Rectal smooth muscle tissue (tissue), 1 donor: Measurements from ENCODE around the gene ID3.

ENCODE experiments used
- H3K27ac ChIP-seq: one replicate; pipeline ENCODE4 v1.7.0; 2013; ENCODE audit warnings: low read depth, low read length, inconsistent platforms
- H3K27me3 ChIP-seq: one replicate; pipeline ENCODE4 v1.7.0; 2013; ENCODE audit warnings: low read length; ENCODE audit not compliant: control insufficient read depth, insufficient read depth
- H3K36me3 ChIP-seq: one replicate; pipeline ENCODE4 v1.7.0; 2013; ENCODE audit warnings: low read length; ENCODE audit not compliant: control insufficient read depth, insufficient read depth
- H3K4me1 ChIP-seq: one replicate; pipeline ENCODE4 v1.7.0; 2013; ENCODE audit warnings: low read length; ENCODE audit not compliant: control insufficient read depth, insufficient read depth
- H3K4me3 ChIP-seq: one replicate; pipeline ENCODE4 v1.7.0; 2013; ENCODE audit warnings: low read length
- H3K9ac ChIP-seq: one replicate; pipeline ENCODE4 v1.7.0; 2013; ENCODE audit warnings: low read length

ID3 gene

GRCh38 chr1:23558140-23558871 lies 995 bp downstream of the ID3 start:
- peak overlapping the region; percentile 41 for H3K9ac ChIP-seq
- H3K4me3 ChIP-seq, result peak overlapping the region; percentile 94
- H3K4me1 ChIP-seq, result peaks cover 32% of the 10 kb centered on the region
- H3K27me3 ChIP-seq, result no peaks in the 10 kb centered on the region
- H3K36me3 ChIP-seq, result no peaks in the 10 kb centered on the region
- peak overlapping the region; percentile 90 for H3K27ac ChIP-seq

GRCh38 chr1:23557471-23558124 lies 1.7 kb downstream of the ID3 start:
- Histone ChIP-seq H3K27me3 (no peaks in the 10 kb centered on the region), H3K9ac (peak overlapping the region; percentile 52), H3K4me1 (peaks cover 28% of the 10 kb centered on the region), H3K4me3 (peak overlapping the region; percentile 94), H3K36me3 (no peaks in the 10 kb centered on the region), H3K27ac (peak overlapping the region; percentile 90)

DNA sequence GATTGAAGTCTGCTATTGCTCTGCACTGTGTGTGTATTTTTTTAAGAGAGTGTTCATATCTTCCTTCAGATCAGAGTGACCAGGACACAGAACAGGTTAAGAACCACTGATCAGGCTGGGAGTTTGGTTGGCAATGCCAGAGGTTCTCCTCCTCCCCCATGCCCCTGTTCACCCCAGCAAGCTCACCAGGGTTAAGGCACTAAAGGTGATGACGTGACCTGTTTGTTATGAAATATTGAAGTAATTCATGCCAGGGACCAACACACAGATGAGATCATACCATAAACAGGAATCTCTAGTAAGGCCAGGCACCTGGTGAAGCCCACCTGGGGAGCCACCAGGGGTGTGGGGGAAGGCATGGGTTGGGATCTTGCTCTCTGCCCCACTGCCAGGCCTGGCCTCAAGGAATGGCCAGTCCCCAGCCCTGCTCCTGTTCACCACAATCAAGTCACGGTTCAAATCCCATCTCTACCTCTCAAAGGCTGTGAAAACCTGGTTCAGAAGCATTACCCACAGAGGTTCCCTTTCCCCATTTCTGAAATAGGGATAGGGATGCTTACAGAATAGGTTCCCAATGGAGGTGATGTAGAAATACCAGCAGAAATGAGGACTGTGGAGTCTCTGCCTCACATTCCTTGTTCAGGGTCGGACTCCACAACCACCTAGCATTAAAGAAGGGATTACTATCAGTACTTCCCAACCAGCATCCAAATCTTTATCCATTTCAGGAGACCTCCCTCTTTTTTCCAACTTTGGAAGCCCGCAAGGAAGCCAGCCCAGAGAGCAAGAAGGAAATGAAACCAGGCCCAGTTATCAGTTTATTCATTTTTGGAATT lies 2.4 kb downstream of the ID3 start:
- peak overlapping the region; percentile 94 for H3K4me3 ChIP-seq
- peak overlapping the region; percentile 52 for H3K9ac ChIP-seq
- no peaks in the 10 kb centered on the region for H3K27me3 ChIP-seq
- no peaks in the 10 kb centered on the region for H3K36me3 ChIP-seq
- H3K4me1 ChIP-seq, result peaks cover 26% of the 10 kb centered on the region
- H3K27ac ChIP-seq, result peak overlapping the region; percentile 24

DNA sequence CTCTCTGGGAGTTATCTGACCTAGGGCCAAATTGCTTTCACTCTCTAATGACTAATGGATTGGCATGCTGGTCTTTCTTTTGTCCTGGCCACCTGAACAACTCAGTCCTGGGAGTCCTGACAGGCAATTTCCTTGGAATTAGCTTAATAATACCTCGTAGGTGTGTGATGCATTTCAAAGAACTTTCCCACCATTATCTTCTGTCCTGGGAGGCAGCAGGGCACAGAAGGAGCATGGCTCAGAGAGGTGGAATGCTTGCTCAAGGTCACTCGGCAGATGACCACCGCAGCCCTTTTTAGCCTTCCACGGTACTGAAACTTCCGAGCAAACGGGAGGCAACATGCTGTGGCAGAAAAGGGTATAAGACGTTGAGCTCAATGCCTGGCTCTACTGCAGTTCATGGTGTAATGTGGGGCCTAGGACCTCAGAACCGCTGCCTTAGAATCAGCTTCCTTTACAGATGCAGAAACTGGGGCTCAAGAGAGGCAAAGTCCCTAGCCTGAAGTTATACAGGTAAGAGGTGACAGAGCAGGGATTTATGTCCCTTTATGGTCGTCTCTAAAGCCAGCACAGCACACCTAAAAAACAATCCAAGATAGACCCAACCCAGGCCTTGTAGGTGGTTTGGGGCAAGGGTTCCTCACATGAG lies 3.2 kb downstream of the ID3 start:
- no peaks in the 10 kb centered on the region for H3K36me3 ChIP-seq
- H3K4me3 ChIP-seq, result peak overlapping the region; percentile 94
- peaks cover 18% of the 10 kb centered on the region for H3K4me1 ChIP-seq
- peak overlapping the region; percentile 73 for H3K27ac ChIP-seq
- H3K9ac ChIP-seq, result no peak overlapping the region
- H3K27me3 ChIP-seq, result no peaks in the 10 kb centered on the region

DNA sequence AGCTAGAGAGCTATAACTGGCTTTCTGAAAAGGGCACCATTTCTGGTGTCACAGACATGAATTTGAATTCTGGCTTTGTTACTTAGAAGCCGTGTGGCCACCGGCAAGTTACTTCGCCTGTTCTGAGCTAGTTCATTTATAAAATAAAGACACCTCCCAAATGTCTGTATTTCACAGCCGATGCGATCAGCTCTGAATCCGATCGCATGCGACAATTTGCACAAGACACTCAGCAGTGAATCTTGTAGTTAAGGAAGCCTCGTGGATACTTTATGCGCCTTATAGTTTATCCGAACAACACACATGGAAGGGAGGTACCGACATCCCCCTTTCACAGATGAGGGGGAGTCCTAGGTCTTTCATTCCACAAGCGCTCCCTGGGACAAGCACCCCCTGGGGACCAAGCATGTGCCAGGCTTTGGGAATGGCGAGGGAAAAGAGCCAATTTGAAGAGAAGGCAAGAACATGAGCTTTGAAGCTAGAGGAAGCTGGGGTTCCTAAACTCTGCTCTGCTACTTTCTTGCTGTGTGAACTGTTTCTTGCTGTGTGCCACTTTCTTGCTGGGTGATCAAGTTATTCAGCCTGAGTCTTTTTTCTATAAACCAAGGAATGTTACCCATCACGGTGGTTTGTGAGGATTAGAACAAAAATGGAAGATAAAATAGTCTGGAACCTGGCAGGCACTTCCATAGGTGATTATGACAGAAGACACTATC lies 3.9 kb downstream of the ID3 start:
- peaks cover 12% of the 10 kb centered on the region for H3K4me1 ChIP-seq
- H3K4me3 ChIP-seq, result peak overlapping the region; percentile 94
- peak overlapping the region; percentile 59 for H3K9ac ChIP-seq
- H3K27ac ChIP-seq, result peak overlapping the region; percentile 73
- no peaks in the 10 kb centered on the region for H3K27me3 ChIP-seq
- H3K36me3 ChIP-seq, result no peaks in the 10 kb centered on the region

GRCh38 chr1:23554481-23555269 lies 4.6 kb downstream of the ID3 start:
- Histone ChIP-seq H3K4me3 (peak overlapping the region; percentile 80), H3K4me1 (peaks cover 4% of the 10 kb centered on the region), H3K27ac (peak overlapping the region; percentile 81), H3K36me3 (no peaks in the 10 kb centered on the region), H3K27me3 (no peaks in the 10 kb centered on the region), H3K9ac (peak overlapping the region; percentile 78)

- Histone ChIP-seq H3K9ac (peak overlapping the region; percentile 78), H3K4me3 (peak overlapping the region; percentile 62), H3K27ac (peak overlapping the region; percentile 81), H3K36me3 (no peaks in the 10 kb centered on the region), H3K27me3 (no peaks in the 10 kb centered on the region), H3K4me1 (peaks cover 4% of the 10 kb centered on the region)
These were observed 5.2 kb downstream of the ID3 start for GRCh38 chr1:23554127-23554480.

DNA sequence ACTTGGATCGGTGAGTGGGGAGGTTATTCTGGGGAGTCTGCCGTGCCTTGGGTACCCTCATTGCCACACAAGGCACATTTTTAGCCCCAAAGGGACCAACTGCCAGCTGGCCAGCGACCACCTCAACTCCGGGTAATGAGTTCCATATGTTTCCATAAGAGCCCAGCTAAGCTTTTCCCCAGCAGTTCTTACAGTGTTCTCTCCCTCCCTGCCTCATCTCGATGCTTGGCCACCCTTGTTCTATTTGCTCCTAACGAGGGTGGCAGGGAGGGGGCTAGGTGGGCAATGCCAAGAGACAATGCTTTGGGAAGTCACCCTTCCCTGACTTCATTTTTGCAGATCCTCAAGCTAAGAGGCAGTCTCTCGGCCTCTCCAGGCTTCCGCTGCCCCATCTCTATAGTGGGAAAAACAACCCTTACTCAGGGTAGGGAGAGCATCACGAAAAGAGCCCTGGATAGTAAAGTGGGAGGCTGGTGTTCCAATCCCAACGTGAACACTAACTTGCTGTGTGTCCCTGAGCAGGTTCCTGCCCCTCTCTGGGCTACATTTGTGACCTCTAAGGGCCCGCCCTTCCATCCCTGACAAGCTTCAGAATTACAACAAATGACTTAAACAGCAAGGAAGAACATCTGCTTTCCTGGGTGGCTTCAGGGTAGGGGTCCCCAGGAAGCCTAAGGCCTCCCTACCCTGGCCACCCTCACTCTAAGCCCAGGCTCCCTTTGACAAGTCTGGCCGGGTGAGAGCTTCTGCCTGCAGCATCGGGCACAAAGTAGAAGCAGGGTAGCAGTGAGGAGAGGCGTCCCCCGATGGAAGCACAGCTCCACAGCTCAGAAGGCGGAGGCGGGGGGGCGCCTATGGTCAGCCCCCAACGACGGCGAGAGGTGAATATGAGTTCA lies 5.8 kb downstream of the ID3 start:
- Histone ChIP-seq H3K4me3 (peak overlapping the region; percentile 62), H3K4me1 (peaks cover 4% of the 10 kb centered on the region), H3K27ac (peak overlapping the region; percentile 81), H3K36me3 (no peaks in the 10 kb centered on the region), H3K27me3 (no peaks in the 10 kb centered on the region), H3K9ac (no peak overlapping the region)

- no peaks in the 10 kb centered on the region for H3K27me3 ChIP-seq
- H3K36me3 ChIP-seq, result no peaks in the 10 kb centered on the region
- H3K27ac ChIP-seq, result no peak overlapping the region
- no peak overlapping the region for H3K4me3 ChIP-seq
- no peak overlapping the region for H3K9ac ChIP-seq
- peaks cover 4% of the 10 kb centered on the region for H3K4me1 ChIP-seq
These were observed 7.5 kb downstream of the ID3 start for GRCh38 chr1:23551849-23552248.

GRCh38 chr1:23548704-23549143 lies 10.6 kb downstream of the ID3 start:
- H3K9ac ChIP-seq, result no peak overlapping the region
- H3K36me3 ChIP-seq, result no peaks in the 10 kb centered on the region
- no peaks in the 10 kb centered on the region for H3K27me3 ChIP-seq
- H3K4me1 ChIP-seq, result peaks cover 2% of the 10 kb centered on the region
- no peak overlapping the region for H3K27ac ChIP-seq
- H3K4me3 ChIP-seq, result no peak overlapping the region
